ENCODE measurements around the gene PTCH1.

Gene PTCH1

GRCh38 chr9:95512709-95513095 is 4.1 kb downstream of the PTCH1 start:
- DNase-seq (ENCODE audit: low read depth in 2 of 2) = no peak

- DNase-seq (ENCODE audit: low read depth in 2 of 2) = no peak
Observed at GRCh38 chr9:95511952-95512708, 4.6 kb downstream of the PTCH1 start.

GRCh38 chr9:95511616-95511931 is 5.2 kb downstream of the PTCH1 start:
- DNase-seq (ENCODE audit: low read depth in 2 of 2) = no peak

- peak; percentile 62 to 68 for DNase-seq (ENCODE audit: low read depth in 2 of 2)
Observed at GRCh38 chr9:95510709-95511615, 5.8 kb downstream of the PTCH1 start.

DNA sequence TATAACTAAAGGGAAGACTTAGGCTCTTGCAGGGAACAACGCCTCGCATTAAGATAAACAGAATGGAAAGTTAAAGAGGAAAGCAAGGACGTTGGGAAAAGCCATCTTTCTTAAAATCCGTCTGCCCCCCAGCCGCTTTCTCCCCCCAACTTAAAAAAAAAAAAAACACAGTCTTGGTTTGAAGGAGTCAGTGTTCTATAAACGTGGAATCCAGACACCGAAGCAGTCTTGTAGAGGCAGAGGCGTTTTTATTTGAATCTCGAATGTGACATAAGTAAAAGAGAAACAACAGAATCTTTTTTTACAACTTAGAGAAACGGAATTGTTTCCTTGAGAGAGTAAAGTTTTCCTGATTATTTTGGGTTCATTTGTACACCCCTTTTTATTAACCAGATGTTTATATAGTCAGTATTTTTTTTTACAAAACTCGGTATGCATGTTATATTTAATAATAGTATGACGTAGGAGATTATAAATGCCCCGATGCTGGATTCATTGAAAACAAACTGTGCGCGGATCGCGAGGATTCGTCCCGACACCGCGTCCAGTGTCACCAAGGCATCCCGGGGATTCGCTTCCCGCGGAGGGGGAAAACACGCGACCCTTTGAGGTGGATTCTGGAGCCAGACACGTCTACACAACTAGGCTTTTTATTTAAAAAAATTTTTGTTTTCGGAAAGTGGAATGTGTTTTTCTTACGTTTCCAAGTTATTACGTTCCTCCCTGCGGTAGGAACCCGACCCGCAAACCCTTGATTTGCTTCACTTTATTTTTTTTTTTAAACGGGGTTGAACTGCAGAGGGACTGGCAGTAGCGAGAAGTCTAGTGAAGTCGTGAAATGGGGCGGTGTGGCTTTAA is 6.7 kb downstream of the PTCH1 start:
- DNase-seq (ENCODE audit: low read depth in 2 of 2) = no peak

- no peak for DNase-seq (ENCODE audit: low read depth in 2 of 2)
Observed at GRCh38 chr9:95508968-95509850, 7.6 kb downstream of the PTCH1 start.

DNA sequence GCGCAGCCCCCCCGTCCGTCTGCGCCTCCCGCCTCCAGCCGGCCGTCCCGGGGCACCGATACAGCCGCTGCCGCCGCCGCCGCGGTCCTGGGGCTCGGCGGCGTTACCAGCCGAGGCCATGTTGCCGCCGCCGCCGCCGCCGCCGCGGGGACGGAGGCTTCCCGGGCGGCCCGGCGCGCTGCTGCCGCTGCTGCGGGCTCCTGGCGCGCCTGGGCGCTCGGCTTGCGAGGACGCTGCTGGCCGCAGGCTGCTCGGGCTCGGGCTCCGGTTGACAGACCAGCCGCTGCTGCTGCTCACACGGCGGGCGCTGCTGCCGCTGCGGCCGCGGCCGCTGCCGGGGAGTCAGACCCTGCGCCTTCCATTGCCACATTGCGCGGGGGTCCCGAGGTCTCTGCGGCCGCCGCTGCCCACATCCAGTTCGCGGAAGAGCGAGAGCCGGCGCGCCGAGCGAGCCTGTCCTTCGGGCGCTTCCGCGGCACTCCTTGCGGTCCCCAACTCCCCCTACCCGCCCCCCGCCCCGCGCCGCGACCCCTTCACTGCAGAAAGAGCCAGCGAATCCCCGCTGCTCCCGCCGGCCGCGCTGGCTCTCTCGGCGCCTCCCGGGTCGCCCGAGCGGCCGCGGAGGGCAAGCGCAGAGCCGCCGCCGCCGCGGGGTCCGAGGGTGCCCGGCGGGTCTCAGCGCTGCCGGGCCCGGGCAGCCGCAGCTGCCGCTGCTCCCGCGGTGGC is 8.4 kb downstream of the PTCH1 start:
- no peak for DNase-seq (ENCODE audit: low read depth in 2 of 2)

DNA sequence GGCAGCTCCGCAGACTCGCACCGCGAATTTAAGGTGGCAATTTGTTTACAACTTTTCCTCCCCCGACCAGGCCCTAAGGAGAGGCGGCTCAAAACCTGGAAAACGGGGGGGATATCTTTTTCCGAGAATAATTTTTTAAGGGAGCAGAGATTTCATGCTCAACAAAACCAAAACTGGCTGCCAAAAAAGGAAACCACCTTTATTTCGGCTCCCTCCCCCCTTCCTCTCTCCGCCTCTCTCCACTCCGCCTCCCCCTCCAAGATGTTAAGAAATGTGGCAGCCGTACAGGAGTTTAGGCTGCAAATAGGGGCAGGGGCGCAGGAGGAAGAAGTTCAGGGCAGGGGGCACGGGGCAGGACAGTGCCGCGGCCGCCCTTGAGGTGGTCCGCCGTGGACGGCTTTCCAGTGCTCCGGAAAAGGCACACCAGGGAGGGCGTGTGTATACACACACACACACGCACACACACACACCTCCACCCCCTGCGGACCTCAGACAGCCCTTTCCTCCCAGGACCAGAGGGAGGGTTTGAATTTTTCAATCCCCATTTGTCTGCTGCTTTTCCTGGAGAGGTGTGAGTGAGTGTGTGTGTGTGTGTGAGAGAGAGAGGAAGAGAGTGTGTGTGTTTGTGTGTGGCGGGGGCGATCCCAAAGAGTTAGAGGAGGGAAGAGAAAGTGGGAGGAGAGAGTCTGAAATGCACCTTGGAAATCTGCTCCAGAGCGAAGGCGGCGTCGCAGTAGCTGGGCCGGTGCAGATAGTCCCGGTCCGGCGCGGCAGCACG is 9.1 kb downstream of the PTCH1 start:
- DNase-seq (ENCODE audit: low read depth in 2 of 2) = no peak

- no peak for DNase-seq (ENCODE audit: low read depth in 2 of 2)
Observed at GRCh38 chr9:95506678-95507463, 9.9 kb downstream of the PTCH1 start.

- no peak for DNase-seq (ENCODE audit: low read depth in 2 of 2)
Observed at GRCh38 chr9:95506428-95506677, 10.4 kb downstream of the PTCH1 start.

GRCh38 chr9:95505717-95506427 is 10.9 kb downstream of the PTCH1 start:
- no peak for DNase-seq (ENCODE audit: low read depth in 2 of 2)

- DNase-seq (ENCODE audit: low read depth in 2 of 2) = no peak
Observed at GRCh38 chr9:95505072-95505716, 11.6 kb downstream of the PTCH1 start.

- no peak for DNase-seq (ENCODE audit: low read depth in 2 of 2)
Observed at GRCh38 chr9:95504053-95504963, 12.5 kb downstream of the PTCH1 start.

DNA sequence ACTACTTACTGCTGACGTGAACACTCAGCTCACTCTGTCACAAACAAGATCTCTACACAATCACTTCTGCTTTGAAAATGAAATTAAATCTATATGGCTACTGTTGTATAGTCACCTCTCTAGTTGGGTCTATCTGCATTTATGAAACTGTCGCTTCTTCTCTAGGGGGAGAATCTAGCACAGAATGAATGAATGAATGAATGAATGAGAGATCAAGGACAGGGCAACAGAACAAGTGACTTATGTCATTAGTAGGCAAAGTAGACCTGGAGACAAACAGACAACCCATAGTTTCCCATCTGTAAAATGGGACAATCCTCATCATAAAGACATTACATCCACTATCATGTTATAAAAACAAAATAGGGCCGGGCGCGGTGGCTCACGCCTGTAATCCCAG is 13.4 kb downstream of the PTCH1 start:
- DNase-seq (ENCODE audit: low read depth in 2 of 2) = no peak

- DNase-seq (ENCODE audit: low read depth in 2 of 2) = no peak
Observed at GRCh38 chr9:95502248-95502647, 14.5 kb downstream of the PTCH1 start.

GRCh38 chr9:95499847-95500246 is 16.9 kb downstream of the PTCH1 start:
- DNase-seq (ENCODE audit: low read depth in 2 of 2) = no peak

Data from stimulated activated CD8-positive, alpha-beta memory T cell treated with anti-CD3 and anti-CD28 coated beads, Interleukin-7, amount 100 ng/mL, for 1 hour (primary cell).